Stimulated activated CD4-positive, alpha-beta T cell treated with anti-CD3 and anti-CD28 coated beads, Interleukin-15, amount 100 ng/mL, for 1 hour (primary cell): Measurements from ENCODE around the gene CIP2A.
A peak's percentile ranks its signal among the peaks of the same experiment; 100 is the strongest.
"Not testable (repeated sequence)": the region's sequence is repeated elsewhere in the genome, so short reads cannot be mapped to it uniquely, and the experiment has no call there.

ENCODE experiments used
- DNase-seq, 2 donors: peaks; one replicate each; pipeline ENCODE4 v3.0.0-alpha.2; 2020; ENCODE audit warnings: low read depth in 1 of 2, low spot score in 1 of 2

Gene CIP2A

GRCh38 chr3:108589081-108589997, at the start of gene CIP2A, which contains the start of gene DZIP3:
CIP2A (minus strand) TSS chr3:108589438; CDS start chr3:108589375, 63 bp downstream.
DZIP3 (plus strand) TSS chr3:108589722; CDS start chr3:108605407, 15,685 bp downstream.
- DNase-seq = peak; percentile 58 to 69

GRCh38 chr3:108629974-108630373, 40.7 kb upstream of the CIP2A start:
- no peak for DNase-seq

GRCh38 chr3:108623504-108623903, 34.3 kb upstream of the CIP2A start:
- no peak for DNase-seq

GRCh38 chr3:108620250-108620649, 31.0 kb upstream of the CIP2A start:
- DNase-seq = no peak

- not testable (repeated sequence) for DNase-seq
These were observed 26.9 kb upstream of the CIP2A start for GRCh38 chr3:108616090-108616489.

GRCh38 chr3:108610651-108611050, 21.4 kb upstream of the CIP2A start:
- no peak for DNase-seq

- DNase-seq = no peak
These were observed 19.5 kb upstream of the CIP2A start for GRCh38 chr3:108608750-108609149.

- DNase-seq = no peak
These were observed 16.3 kb upstream of the CIP2A start for GRCh38 chr3:108605491-108605890.

- no peak for DNase-seq
These were observed 15.8 kb upstream of the CIP2A start for GRCh38 chr3:108605028-108605427.

- no peak for DNase-seq
These were observed 14.5 kb upstream of the CIP2A start for GRCh38 chr3:108603691-108604090.

GRCh38 chr3:108602935-108603294, 13.7 kb upstream of the CIP2A start:
- DNase-seq = no peak

GRCh38 chr3:108602249-108602934, 13.2 kb upstream of the CIP2A start:
- no peak for DNase-seq

GRCh38 chr3:108599677-108600409, 10.6 kb upstream of the CIP2A start:
- DNase-seq = no peak

- no peak for DNase-seq
These were observed 9.1 kb upstream of the CIP2A start for GRCh38 chr3:108598375-108598774.

GRCh38 chr3:108595321-108595720, 6.1 kb upstream of the CIP2A start:
- DNase-seq = no peak

- DNase-seq = no peak
These were observed 1.2 kb upstream of the CIP2A start for GRCh38 chr3:108590460-108590859.

- no peak for DNase-seq
These were observed 723 bp upstream of the CIP2A start for GRCh38 chr3:108589998-108590323.

GRCh38 chr3:108588601-108589000, 637 bp downstream of the CIP2A start:
- no peak for DNase-seq

GRCh38 chr3:108578064-108578463, 11.2 kb downstream of the CIP2A start:
- DNase-seq = no peak

GRCh38 chr3:108569336-108569735, 19.9 kb downstream of the CIP2A start:
- DNase-seq = no peak

- DNase-seq = no peak
These were observed 22.6 kb downstream of the CIP2A start for GRCh38 chr3:108566599-108566998.

- no peak for DNase-seq
These were observed 23.7 kb downstream of the CIP2A start for GRCh38 chr3:108565506-108565905.
